ENCODE results near the gene CFAP20DC.
"Not testable (repeated sequence)": the region's sequence is repeated elsewhere in the genome, so short reads cannot be mapped to it uniquely, and the experiment has no call there.

Gene CFAP20DC

GRCh38 chr3:59016930-59017616 lies 32.8 kb downstream of the CFAP20DC start:
- DNase-seq: no peak

- no peak for DNase-seq
These were observed 36.2 kb downstream of the CFAP20DC start for GRCh38 chr3:59013611-59014010.

- DNase-seq: no peak
These were observed 42.9 kb downstream of the CFAP20DC start for GRCh38 chr3:59006634-59007517.

DNA sequence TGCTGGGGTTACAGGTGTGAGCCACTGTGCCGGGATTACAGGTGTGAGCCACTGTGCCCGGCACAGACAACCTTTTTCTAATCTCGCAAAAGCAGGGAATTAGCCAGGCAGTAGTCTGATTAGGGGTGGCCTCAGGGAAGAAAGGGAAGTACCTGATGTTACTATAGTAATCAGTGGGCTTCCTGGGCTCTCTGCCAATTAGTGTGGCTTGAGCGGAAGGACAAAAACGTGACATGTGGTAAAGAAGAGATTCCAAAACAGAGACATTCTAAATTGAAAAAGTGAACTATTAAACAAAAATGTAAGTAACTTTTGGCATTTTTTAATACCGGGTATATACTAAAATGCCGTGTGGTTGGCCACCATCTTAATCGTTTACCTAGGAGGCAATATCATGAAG lies 48.1 kb downstream of the CFAP20DC start:
- no peak for DNase-seq

- DNase-seq: no peak
These were observed 50.1 kb downstream of the CFAP20DC start for GRCh38 chr3:58999774-59000160.

DNA sequence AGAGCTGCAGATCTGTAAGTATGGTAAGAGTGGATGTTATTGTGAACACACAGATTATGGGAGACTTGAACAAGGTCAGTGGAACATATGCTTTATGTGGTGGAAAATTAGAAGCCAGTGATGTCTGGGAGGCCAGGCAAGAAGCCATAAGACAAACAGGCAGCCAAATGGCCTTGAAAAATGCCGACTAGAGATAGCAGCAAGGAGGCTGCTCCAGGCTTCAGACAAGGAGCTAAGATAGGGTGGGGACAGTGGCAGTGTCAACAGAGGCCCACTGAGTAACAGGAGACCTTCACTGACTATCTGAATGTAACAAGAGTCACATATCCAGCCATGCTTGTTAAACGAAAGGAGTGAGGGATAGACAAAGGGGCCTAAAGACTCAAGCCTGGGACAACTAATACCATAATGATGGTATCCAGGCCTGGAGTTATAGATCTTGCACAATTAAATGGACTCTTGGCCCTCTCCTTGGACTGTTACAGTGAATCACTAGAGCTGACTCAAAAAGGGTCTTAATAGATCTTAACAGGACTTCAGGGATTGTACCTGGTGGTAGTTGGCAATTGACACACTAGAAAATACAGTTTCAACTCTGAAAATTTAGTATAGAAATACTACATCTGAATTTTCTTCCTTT lies 50.6 kb downstream of the CFAP20DC start:
- DNase-seq: no peak

- no peak for DNase-seq
These were observed 51.2 kb downstream of the CFAP20DC start for GRCh38 chr3:58998476-58999117.

GRCh38 chr3:58996730-58997129 lies 53.1 kb downstream of the CFAP20DC start:
- no peak for DNase-seq

GRCh38 chr3:58994746-58995330 lies 55.0 kb downstream of the CFAP20DC start:
- peak; percentile 2 for DNase-seq

- DNase-seq: no peak
These were observed 56.3 kb downstream of the CFAP20DC start for GRCh38 chr3:58993547-58993946.

GRCh38 chr3:58991623-58992022 lies 58.2 kb downstream of the CFAP20DC start:
- DNase-seq: no peak

GRCh38 chr3:58991026-58991425 lies 58.8 kb downstream of the CFAP20DC start:
- DNase-seq: no peak

DNA sequence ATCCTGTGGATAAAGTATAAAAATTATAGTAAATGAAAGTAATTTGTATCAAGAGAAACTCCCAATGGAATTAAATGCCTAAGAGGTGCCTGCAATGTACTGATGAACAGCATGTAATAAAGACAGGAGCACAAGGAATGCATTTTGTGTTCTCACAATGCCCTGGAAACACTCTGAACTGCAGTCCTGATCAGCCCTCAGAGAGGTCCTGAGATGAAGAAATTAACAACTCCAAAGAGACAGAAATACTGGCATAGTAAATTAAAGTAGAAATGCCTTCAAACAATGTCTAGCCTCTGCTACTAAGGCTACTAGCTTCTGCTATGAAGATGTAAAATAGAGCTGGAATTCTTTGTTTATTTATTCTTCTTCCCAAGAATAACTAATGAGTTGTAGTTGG lies 59.9 kb downstream of the CFAP20DC start:
- DNase-seq: no peak

DNA sequence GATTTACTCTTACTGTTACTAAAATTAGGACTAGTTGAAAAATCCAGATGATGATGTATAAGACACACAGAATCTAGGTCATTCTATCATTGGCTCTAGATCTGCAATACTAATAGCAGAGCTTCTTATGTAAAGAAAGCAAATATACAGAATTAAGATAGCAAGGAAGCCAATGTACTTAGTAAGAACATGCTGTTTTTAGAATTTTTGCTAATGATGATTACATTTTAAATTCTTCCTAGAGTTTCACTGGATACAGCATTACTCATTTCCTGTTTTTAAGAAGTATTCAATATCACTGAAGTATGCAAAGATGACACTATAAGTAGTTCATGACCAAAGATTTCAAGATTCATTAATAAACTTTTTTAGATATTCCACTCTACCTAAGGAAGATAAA lies 60.7 kb downstream of the CFAP20DC start:
- DNase-seq: no peak

DNA sequence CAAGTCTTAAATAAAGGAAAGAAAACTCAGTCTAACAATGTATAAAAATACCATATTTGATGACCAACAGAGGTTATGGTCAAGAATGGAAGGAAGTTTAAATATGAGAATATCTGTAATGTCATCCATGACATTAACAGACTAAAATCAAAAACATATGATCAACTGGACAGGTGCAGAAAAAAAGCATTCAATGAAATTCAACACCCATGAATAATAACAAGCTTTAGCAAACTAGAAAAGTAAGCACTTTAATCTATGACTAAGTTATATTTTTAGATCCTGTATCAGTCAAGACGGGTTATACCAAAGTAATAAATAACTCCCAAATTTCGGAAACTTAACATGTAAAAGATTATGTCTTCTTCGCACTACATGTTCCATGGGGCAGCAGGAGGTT lies 61.8 kb downstream of the CFAP20DC start:
- no peak for DNase-seq

- DNase-seq: no peak
These were observed 63.2 kb downstream of the CFAP20DC start for GRCh38 chr3:58986654-58987053.

- DNase-seq: no peak
These were observed 70.0 kb downstream of the CFAP20DC start for GRCh38 chr3:58979840-58980239.

DNA sequence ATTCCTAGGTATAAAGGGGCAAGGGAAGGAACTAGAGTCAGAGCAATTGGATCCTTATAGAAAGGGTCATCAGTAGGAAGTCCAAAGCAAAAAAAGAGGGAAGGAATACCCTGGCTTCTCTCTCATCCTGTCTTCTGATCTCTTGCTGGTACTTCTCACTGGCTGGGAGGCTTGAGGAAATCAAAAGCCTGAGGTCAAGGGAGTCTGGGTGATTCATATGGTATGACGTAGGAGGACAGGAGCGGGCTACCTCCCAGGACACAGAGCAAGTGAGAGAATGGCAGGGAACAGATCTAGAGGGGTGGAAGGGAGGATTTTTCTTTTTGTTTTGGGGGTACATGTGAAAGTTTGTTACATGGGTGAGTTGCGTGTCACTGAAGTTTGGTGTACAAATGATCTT lies 76.0 kb downstream of the CFAP20DC start:
- no peak for DNase-seq

DNA sequence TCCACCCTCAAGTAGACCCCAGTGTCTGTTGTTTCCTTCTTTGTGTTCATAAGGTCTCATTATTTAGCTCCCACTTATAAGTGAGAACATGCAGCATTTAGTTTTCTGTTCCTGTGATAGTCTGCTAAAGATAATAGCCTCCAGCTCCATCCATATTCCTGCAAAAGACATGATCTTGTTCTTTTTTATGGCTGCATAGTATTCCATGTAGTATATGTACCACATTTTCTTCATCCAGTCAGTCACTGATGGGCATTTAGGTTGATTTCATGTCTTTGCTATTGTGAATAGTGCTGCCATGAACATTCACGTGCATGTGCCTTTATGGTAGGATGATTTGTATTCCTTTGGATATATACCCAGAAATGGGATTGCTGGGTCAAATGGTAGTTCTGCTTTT lies 82.0 kb downstream of the CFAP20DC start:
- not testable (repeated sequence) for DNase-seq

- DNase-seq: no peak
These were observed 84.0 kb downstream of the CFAP20DC start for GRCh38 chr3:58965865-58966264.

- DNase-seq: no peak
These were observed 85.8 kb downstream of the CFAP20DC start for GRCh38 chr3:58963928-58964503.

GRCh38 chr3:58962816-58963215 lies 87.0 kb downstream of the CFAP20DC start:
- no peak for DNase-seq
